Subcutaneous adipose tissue (tissue), 4 donors: Measurements from ENCODE around the gene GTF3C4. TPM values are rescaled to one million over a fixed set of nuclear protein-coding genes. Genes with fewer than 3 reads are reported as not detected.

Source experiments
- CTCF ChIP-seq: fragments of 450-650 bp; IDR thresholded peaks from one replicate; pipeline ENCODE4 v1.5.1; 2016; ENCODE audit warnings: low read depth, mild to moderate bottlenecking, control low read depth, antibody characterized with exemption, moderate library complexity
- total RNA-seq, 4 donors: library from RNA; depleted of rRNA; stranded (reverse); fragments of >200 nt; gene quantifications; one replicate each; pipeline ENCODE4 v1.1.0, GENCODE V29; 2016

The GTF3C4 gene
- total RNA-seq, 4 donors from 2014 or later: 9.5 to 11.4 (median 9.6) TPM

GRCh38 chr9:132630116-132630515 is 40.1 kb upstream of the GTF3C4 start:
- no peak for TF ChIP-seq CTCF

GRCh38 chr9:132630811-132631210 is 39.5 kb upstream of the GTF3C4 start:
- no peak for TF ChIP-seq CTCF

- no peak for TF ChIP-seq CTCF
Observed at GRCh38 chr9:132631280-132631679, 39.0 kb upstream of the GTF3C4 start.

GRCh38 chr9:132631685-132632084 is 38.6 kb upstream of the GTF3C4 start:
- no peak for TF ChIP-seq CTCF

- TF ChIP-seq CTCF: no peak
Observed at GRCh38 chr9:132632413-132633129, 37.7 kb upstream of the GTF3C4 start.

GRCh38 chr9:132634327-132634726 is 35.9 kb upstream of the GTF3C4 start:
- no peak for TF ChIP-seq CTCF

GRCh38 chr9:132637351-132637750 is 32.9 kb upstream of the GTF3C4 start:
- TF ChIP-seq CTCF: no peak
